Stimulated activated CD4-positive, alpha-beta T cell treated with anti-CD3 and anti-CD28 coated beads, Interleukin-4, amount 100 ng/mL, for 1 hour (primary cell): Measurements from ENCODE around the gene SPINT1.

Experiments
- DNase-seq: peaks from one replicate; pipeline ENCODE4 v3.0.0-alpha.2; 2020

Gene SPINT1

DNA sequence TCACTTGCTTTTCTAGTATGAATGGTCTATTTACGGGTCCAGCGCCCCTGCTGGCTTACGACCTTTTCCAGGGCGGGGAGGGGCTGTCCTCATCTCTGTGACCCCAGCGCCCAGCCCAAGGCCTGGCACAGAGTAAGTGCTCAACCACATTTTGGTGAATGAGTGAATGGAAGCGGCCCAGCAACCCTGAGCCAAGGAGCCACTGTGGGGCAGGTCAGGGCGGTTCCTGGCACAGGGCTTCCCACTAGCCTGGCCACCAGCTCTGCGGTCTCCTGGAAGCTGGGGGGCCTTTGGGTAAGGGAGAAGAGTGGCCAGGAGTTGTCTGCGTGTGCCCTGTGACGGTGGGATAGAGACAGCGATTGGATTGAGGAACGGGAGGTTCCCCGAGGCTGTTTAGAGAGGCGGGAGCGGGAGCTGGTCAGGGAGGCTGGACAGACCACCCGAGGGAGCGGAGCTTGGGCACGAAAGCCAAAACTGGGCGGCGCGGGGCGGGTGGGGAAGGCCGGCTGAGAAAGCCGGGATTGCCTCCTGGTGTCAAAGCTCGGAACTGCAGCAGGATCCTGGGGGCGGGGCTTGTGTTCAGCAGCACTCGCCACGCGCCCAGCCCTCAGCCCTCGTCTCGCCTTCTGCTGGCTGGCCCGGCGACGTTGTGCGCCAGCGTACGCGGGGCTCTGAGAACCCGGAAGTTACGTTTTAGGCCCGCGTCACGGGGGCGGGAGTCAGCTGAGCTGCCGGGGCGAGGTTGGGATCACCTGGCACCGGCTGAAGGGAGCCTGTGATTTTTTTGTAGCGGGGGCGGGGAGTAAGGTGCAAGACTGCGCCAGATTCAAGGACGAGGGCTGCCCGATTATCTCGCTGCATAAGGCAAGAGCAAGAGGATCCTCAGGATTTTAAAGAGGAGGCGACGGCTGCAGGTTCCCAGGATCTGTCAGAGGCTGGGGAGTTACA, 50.2 kb downstream of the SPINT1 start, which contains the start of gene VPS18:
Gene VPS18, plus strand, starts transcription at position 718 of the 948 bp plus-strand sequence. CDS start 319 bp downstream, outside the sequence.
- DNase-seq = peak; percentile 99

DNA sequence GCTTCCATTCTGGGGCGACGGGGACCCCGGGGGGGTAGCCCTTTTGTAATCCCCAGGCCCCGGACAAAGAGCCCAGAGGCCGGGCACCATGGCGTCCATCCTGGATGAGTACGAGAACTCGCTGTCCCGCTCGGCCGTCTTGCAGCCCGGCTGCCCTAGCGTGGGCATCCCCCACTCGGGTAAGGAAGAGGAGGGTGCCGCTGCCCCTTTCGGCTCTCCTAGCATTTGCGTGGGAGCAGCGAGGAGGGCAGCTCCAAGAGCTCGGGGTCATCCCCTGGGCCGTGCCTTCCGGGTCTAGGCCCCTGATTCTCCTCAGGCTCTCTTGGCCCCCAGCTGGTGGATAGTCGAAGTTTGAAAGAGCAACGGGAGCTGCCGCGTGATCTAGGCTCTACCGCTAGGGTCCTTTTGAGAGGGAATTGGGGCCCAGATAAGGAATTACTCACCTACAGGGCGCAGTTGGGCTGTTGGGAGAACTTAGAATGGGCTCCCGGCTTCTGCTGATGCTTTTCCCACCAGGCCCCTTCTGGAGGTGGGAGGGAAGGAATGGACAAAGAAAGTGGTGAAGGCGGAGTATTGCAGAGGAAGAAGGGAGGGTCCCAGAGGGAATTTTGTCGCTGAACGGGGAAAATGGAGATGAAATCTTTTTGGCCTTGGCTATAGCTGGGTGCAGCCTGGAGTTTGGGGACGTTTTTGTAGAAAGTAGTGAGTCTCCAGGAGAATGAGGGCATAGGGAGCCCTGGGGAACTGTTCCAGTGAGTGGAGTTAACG, 51.0 kb downstream of the SPINT1 start:
- peak; percentile 54 for DNase-seq

DNA sequence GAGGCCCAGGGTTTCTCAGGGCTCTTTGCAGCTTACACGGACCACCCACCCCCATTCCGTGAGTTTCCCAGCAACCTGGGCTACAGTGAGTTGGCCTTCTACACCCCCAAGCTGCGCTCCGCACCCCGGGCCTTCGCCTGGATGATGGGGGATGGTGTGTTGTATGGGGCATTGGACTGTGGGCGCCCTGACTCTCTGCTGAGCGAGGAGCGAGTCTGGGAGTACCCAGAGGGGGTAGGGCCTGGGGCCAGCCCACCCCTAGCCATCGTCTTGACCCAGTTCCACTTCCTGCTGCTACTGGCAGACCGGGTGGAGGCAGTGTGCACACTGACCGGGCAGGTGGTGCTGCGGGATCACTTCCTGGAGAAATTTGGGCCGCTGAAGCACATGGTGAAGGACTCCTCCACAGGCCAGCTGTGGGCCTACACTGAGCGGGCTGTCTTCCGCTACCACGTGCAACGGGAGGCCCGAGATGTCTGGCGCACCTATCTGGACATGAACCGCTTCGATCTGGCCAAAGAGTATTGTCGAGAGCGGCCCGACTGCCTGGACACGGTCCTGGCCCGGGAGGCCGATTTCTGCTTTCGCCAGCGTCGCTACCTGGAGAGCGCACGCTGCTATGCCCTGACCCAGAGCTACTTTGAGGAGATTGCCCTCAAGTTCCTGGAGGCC, 55.8 kb downstream of the SPINT1 start:
- DNase-seq = no peak

DNA sequence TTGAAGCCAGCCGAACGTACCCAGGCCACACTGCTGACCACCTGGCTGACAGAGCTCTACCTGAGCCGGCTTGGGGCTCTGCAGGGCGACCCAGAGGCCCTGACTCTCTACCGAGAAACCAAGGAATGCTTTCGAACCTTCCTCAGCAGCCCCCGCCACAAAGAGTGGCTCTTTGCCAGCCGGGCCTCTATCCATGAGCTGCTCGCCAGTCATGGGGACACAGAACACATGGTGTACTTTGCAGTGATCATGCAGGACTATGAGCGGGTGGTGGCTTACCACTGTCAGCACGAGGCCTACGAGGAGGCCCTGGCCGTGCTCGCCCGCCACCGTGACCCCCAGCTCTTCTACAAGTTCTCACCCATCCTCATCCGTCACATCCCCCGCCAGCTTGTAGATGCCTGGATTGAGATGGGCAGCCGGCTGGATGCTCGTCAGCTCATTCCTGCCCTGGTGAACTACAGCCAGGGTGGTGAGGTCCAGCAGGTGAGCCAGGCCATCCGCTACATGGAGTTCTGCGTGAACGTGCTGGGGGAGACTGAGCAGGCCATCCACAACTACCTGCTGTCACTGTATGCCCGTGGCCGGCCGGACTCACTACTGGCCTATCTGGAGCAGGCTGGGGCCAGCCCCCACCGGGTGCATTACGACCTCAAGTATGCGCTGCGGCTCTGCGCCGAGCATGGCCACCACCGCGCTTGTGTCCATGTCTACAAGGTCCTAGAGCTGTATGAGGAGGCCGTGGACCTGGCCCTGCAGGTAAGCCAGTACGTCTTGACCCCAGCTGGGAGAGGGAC, 56.6 kb downstream of the SPINT1 start:
- no peak for DNase-seq

DNA sequence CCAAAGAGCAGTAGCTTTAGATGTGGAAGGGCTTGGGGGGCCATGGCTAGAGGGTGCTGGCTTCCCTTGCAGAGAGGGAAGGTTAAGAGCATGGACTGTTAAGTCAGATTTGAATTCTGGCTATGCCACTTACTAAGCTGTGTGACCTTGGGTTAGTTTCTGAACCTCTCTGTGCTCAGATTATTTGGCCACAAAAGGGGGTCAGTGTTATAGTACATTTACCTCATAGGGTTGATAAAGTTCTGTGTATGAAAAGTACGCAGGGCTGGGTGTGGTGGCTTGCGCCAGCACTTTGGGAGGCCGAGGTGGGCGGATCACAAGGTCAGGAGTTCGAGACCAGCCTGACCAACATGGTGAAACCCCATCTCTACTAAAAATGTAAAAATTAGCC, 57.2 kb downstream of the SPINT1 start:
- DNase-seq = no peak

DNA sequence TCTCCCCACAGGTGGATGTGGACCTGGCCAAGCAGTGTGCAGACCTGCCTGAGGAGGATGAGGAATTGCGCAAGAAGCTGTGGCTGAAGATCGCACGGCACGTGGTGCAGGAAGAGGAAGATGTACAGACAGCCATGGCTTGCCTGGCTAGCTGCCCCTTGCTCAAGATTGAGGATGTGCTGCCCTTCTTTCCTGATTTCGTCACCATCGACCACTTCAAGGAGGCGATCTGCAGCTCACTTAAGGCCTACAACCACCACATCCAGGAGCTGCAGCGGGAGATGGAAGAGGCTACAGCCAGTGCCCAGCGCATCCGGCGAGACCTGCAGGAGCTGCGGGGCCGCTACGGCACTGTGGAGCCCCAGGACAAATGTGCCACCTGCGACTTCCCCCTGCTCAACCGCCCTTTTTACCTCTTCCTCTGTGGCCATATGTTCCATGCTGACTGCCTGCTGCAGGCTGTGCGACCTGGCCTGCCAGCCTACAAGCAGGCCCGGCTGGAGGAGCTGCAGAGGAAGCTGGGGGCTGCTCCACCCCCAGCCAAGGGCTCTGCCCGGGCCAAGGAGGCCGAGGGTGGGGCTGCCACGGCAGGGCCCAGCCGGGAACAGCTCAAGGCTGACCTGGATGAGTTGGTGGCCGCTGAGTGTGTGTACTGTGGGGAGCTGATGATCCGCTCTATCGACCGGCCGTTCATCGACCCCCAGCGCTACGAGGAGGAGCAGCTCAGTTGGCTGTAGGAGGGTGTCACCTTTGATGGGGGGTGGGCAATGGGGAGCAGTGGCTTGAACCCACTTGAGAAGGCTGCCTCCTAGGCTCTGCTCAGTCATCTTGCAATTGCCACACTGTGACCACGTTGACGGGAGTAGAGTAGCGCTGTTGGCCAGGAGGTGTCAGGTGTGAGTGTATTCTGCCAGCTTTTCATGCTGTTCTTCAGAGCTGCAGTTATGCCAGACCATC, 59.0 kb downstream of the SPINT1 start:
- DNase-seq = no peak

DNA sequence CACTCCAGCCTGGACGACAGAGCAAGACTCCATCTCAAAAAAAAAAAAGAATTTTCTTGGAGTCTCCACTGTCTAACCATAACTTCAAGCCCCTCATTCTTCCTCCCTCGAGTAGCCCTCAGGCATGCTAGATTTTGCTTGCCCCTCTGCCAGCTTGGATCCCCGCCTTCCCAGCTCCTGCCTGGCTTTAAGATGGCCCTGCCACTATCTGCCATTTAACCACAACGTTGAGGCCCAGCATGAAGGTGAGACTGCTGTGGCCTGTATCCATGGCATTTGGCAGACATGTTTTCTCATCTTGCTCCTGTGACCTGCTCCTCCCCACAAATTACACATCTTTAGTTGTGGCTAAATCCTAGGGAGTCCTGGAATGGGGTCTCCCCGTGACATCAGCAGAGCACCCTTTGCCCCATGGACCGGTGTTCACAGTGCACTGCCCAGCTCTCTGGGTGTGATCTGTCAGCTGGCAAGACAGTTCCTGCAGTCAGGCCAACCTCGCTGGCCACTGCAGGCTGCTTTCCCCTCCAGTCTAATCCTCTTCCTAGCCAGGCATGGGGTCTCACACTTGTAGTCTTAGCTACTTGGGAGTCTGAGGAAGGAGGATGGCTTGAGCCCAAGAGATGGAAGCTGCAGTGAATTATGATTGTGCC, 60.8 kb downstream of the SPINT1 start:
- no peak for DNase-seq

DNA sequence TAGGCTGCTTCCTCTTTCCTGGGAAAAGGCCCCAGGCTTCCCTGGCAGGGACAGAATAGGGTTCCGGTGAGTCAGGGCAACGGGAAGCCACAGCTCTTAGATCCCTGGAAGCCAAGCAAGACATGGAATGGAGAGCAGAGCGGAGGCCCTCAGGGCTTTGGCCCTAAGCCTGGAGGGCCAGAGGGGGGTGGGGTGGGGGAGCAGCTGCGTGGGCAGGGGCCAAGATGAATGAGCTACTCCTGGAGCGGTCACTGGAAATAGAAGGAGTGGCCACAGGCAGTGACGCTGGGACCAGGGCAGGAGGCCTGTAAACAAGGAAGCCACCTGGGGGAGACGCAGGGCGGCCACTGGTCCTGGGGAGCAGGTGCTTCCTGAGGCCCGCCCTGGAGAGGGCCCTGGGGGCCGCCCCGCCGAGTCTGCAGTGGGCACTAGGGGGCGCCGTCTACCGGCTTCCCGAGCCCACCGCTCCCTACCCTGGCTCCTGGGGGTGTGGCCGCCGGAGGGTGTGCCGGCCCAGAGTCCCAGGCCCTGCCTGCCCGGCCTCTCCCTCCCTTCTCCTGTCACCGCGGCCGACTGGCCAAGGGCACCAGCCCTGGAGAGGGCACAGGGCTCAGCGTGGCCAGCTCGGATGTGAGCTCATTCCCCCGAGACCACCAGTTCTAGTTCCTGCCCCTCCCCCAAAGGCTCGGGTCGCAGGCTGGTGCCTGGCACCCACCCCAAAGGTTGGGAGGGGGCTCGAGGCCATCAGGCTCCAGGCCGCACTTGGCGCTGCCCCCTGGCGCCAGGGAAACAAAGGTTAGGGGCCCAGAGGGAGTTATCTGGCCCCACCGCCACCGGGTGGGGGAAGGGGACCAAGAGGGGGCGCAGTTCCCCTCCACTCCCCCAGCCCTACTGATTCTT, 62.5 kb downstream of the SPINT1 start:
- peak; percentile 81 for DNase-seq

DNA sequence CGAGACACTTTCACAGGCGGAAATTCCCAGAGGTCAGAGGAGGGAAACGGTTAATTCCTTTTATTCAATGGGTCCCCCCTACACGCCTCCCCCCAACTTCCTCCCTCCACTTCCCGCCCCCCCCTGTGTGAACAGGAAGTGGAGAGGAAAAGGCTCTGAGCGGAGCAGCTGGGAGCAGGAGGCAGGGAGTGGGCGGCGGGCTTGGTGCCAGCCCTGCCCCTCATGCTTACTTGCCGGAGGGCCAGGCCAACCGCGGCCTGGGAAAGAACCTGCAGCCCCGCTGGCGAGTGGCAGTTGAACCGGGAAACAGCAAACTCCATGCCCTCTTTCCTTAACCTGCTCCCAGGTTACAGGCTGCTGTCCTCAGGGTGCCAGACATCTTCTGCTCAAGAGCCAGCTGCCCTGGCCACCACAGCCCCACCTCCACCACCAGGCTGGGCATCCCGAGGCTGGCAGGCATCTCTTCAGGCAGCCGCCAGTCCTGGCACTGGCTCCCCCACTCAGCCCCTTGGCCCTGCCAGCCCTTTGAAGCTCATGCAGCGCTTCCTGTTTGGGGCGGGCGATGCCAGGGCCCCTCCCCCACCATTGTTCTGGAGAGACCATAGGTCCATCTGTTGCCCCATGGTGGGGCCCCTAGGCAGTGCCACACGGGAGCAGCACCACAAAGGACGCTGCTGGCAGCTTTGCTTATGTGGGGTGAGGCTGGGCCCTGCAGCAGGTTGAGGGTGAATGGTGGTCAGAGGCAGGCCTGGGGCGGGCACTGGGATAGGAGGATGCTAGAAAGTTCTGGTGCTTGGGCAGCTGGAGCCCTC, 63.3 kb downstream of the SPINT1 start:
- DNase-seq = peak; percentile 47
